ENCODE measurements around the gene PLCH1.

- TF ChIP-seq CTCF (optimal IDR thresholded peaks at IDR 0.05 in 1 of 3, IDR thresholded peaks at IDR 0.05 in 1 of 3, conservative IDR thresholded peaks at IDR 0.05 in 1 of 3; ENCODE audit: extremely low read depth in 1 of 3, insufficient read depth in 2 of 3, low read length in 3 of 3) (no peak), EZH2 (IDR thresholded peaks at IDR 0.05; ENCODE audit: low read length) (no peak)
Observed at GRCh38 chr3:155746703-155747102, 1.8 kb upstream of the PLCH1 start.
